PFSK-1 (cell line): ENCODE measurements around the gene SLC13A3.

ENCODE experiments used
- POLR2AphosphoS5 ChIP-seq: IDR thresholded peaks from 2 replicates; pipeline ENCODE4 v1.6.1; 2012; ENCODE audit warnings: low read depth, mild to moderate bottlenecking, control low read depth, low read length, moderate library complexity
- SIN3A ChIP-seq: IDR thresholded peaks from 2 replicates; pipeline ENCODE4 v1.6.1; 2012; ENCODE audit warnings: mild to moderate bottlenecking, low read length, moderate library complexity, borderline replicate concordance; ENCODE audit not compliant: insufficient read depth
- TAF1 ChIP-seq: IDR thresholded peaks from 2 replicates; pipeline ENCODE4 v1.6.1; 2012; ENCODE audit warnings: low read length, control low read depth, borderline replicate concordance; ENCODE audit not compliant: insufficient read depth
- TF ChIP-seq, protein P1 (sequence below), 2 experiments: IDR thresholded peaks; 2 replicates each; pipeline versions ENCODE4 v1.6.1 to v1.8.0; 2011 to 2012; ENCODE audit warnings: low read depth in 2 of 2, low read length in 2 of 2, control low read depth in 1 of 2, inconsistent platforms in 1 of 2, mild to moderate bottlenecking in 1 of 2, moderate library complexity in 1 of 2; ENCODE audit not compliant: insufficient read depth in 1 of 2

DNA sequence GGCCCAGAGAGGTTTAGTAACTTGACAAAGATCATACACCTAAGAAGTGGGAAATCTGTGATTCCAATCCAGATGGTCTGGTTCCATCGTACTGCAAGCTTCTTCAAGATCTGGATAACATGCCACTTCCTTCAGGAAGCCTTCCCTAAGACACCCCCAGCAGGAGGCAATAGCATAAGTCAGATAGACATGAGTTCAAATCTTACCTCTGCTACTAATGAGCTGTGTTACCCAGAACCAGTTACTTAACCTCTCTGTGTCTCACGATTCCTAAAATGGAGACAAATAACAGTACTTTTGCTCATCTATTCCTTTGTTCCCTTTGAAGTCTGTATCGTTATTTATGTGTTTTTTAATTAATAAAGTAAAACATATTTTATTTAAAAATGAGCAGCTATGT lies 78.5 kb downstream of the SLC13A3 start:
- TF ChIP-seq TAF1: no peak
- TF ChIP-seq, protein P1, sequence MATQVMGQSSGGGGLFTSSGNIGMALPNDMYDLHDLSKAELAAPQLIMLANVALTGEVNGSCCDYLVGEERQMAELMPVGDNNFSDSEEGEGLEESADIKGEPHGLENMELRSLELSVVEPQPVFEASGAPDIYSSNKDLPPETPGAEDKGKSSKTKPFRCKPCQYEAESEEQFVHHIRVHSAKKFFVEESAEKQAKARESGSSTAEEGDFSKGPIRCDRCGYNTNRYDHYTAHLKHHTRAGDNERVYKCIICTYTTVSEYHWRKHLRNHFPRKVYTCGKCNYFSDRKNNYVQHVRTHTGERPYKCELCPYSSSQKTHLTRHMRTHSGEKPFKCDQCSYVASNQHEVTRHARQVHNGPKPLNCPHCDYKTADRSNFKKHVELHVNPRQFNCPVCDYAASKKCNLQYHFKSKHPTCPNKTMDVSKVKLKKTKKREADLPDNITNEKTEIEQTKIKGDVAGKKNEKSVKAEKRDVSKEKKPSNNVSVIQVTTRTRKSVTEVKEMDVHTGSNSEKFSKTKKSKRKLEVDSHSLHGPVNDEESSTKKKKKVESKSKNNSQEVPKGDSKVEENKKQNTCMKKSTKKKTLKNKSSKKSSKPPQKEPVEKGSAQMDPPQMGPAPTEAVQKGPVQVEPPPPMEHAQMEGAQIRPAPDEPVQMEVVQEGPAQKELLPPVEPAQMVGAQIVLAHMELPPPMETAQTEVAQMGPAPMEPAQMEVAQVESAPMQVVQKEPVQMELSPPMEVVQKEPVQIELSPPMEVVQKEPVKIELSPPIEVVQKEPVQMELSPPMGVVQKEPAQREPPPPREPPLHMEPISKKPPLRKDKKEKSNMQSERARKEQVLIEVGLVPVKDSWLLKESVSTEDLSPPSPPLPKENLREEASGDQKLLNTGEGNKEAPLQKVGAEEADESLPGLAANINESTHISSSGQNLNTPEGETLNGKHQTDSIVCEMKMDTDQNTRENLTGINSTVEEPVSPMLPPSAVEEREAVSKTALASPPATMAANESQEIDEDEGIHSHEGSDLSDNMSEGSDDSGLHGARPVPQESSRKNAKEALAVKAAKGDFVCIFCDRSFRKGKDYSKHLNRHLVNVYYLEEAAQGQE (IDR thresholded peaks at IDR 0.05; ENCODE audit: insufficient read depth in 1 of 2, low read depth in 2 of 2, low read length in 2 of 2): no peak
- no peak for TF ChIP-seq POLR2AphosphoS5
- no peak for TF ChIP-seq SIN3A
